WTC11 (cell line): ENCODE data around the gene PHKA2.

Experiments
- CREM ChIP-seq: sonication (generic); formaldehyde crosslinking; IDR thresholded peaks from 2 replicates; pipeline ENCODE4 v1.8.1; 2022; ENCODE audit warnings: mild to moderate bottlenecking, missing genetic modification reagents, moderate library complexity
- GABPB1 ChIP-seq: sonication (generic); formaldehyde crosslinking; IDR thresholded peaks from 2 replicates; pipeline ENCODE4 v1.8.1; 2023; ENCODE audit warnings: mild to moderate bottlenecking, missing genetic modification reagents
- JAZF1 ChIP-seq: fragments of 250-450 bp; sonication (Bioruptor Pico); IDR thresholded peaks from 2 replicates; pipeline ENCODE4 v1.9.0; 2021; ENCODE audit warnings: moderate library complexity, mild to moderate bottlenecking, inconsistent platforms
- NFYB ChIP-seq: sonication (generic); formaldehyde crosslinking; conservative IDR thresholded peaks from 2 replicates; pipeline ENCODE4 v1.8.0; 2022; ENCODE audit warnings: low read depth, missing genetic modification reagents
- ZNF232 ChIP-seq: sonication (generic); formaldehyde crosslinking; IDR thresholded peaks from 2 replicates; pipeline ENCODE4 v1.8.0; 2022; ENCODE audit warnings: mild to moderate bottlenecking, missing genetic modification reagents
- TF ChIP-seq, protein P1 (sequence below): fragments of 200-600 bp; IDR thresholded peaks from 2 replicates; pipeline ENCODE4 v1.8.0; 2022; ENCODE audit warnings: antibody characterized with exemption
- TF ChIP-seq, protein P2 (sequence below): sonication (generic); formaldehyde crosslinking; IDR thresholded peaks from 2 replicates; pipeline ENCODE4 v1.8.0; 2023; ENCODE audit warnings: mild to moderate bottlenecking, missing genetic modification reagents
- TF ChIP-seq, protein P3 (sequence below): sonication (generic); formaldehyde crosslinking; IDR thresholded peaks from 2 replicates; pipeline ENCODE4 v1.8.0; 2022; ENCODE audit warnings: mild to moderate bottlenecking, missing genetic modification reagents
- TF ChIP-seq, protein P4 (sequence below): sonication (generic); formaldehyde crosslinking; IDR thresholded peaks from 2 replicates; pipeline ENCODE4 v1.8.1; 2022; ENCODE audit warnings: mild to moderate bottlenecking, moderate library complexity, missing genetic modification reagents
- TF ChIP-seq, protein P5 (sequence below): sonication (generic); formaldehyde crosslinking; IDR thresholded peaks from 2 replicates; pipeline ENCODE4 v1.8.1; 2022; ENCODE audit warnings: low read depth, missing genetic modification reagents, borderline replicate concordance

DNA sequence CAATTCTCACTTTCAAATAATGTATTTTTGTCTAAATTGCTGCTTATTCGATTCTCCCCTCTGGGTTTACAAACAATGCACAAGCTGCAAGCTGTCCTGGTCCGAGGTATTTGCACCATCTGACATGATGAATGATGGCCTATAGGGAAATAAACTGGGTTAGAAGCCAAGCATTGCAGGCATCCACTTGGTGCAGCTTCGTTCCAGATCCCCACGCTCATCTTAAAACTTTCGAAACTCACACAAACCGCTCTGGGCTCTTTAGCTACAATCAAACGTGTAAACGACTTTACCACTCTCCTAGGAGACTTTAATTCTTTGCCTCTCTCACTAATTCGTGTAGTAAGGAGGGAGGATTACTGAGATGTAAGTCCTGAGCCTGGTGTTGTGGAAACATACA lies 19.0 kb downstream of the PHKA2 start:
- TF ChIP-seq, protein P1, sequence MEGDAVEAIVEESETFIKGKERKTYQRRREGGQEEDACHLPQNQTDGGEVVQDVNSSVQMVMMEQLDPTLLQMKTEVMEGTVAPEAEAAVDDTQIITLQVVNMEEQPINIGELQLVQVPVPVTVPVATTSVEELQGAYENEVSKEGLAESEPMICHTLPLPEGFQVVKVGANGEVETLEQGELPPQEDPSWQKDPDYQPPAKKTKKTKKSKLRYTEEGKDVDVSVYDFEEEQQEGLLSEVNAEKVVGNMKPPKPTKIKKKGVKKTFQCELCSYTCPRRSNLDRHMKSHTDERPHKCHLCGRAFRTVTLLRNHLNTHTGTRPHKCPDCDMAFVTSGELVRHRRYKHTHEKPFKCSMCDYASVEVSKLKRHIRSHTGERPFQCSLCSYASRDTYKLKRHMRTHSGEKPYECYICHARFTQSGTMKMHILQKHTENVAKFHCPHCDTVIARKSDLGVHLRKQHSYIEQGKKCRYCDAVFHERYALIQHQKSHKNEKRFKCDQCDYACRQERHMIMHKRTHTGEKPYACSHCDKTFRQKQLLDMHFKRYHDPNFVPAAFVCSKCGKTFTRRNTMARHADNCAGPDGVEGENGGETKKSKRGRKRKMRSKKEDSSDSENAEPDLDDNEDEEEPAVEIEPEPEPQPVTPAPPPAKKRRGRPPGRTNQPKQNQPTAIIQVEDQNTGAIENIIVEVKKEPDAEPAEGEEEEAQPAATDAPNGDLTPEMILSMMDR = no peak
- TF ChIP-seq, protein P2, sequence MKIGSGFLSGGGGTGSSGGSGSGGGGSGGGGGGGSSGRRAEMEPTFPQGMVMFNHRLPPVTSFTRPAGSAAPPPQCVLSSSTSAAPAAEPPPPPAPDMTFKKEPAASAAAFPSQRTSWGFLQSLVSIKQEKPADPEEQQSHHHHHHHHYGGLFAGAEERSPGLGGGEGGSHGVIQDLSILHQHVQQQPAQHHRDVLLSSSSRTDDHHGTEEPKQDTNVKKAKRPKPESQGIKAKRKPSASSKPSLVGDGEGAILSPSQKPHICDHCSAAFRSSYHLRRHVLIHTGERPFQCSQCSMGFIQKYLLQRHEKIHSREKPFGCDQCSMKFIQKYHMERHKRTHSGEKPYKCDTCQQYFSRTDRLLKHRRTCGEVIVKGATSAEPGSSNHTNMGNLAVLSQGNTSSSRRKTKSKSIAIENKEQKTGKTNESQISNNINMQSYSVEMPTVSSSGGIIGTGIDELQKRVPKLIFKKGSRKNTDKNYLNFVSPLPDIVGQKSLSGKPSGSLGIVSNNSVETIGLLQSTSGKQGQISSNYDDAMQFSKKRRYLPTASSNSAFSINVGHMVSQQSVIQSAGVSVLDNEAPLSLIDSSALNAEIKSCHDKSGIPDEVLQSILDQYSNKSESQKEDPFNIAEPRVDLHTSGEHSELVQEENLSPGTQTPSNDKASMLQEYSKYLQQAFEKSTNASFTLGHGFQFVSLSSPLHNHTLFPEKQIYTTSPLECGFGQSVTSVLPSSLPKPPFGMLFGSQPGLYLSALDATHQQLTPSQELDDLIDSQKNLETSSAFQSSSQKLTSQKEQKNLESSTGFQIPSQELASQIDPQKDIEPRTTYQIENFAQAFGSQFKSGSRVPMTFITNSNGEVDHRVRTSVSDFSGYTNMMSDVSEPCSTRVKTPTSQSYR (CRISPR knock-in tag) = no peak
- TF ChIP-seq NFYB (CRISPR knock-in tag) (no peak), ZNF232 (CRISPR knock-in tag) (no peak), CREM (CRISPR knock-in tag) (no peak), GABPB1 (CRISPR knock-in tag) (no peak), JAZF1 (CRISPR knock-in tag) (no peak)
- TF ChIP-seq, protein P3, sequence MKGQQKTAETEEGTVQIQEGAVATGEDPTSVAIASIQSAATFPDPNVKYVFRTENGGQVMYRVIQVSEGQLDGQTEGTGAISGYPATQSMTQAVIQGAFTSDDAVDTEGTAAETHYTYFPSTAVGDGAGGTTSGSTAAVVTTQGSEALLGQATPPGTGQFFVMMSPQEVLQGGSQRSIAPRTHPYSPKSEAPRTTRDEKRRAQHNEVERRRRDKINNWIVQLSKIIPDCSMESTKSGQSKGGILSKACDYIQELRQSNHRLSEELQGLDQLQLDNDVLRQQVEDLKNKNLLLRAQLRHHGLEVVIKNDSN (CRISPR knock-in tag) = no peak
- TF ChIP-seq, protein P4, sequence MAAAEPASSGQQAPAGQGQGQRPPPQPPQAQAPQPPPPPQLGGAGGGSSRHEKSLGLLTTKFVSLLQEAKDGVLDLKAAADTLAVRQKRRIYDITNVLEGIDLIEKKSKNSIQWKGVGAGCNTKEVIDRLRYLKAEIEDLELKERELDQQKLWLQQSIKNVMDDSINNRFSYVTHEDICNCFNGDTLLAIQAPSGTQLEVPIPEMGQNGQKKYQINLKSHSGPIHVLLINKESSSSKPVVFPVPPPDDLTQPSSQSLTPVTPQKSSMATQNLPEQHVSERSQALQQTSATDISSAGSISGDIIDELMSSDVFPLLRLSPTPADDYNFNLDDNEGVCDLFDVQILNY (CRISPR knock-in tag) = no peak
- TF ChIP-seq, protein P5, sequence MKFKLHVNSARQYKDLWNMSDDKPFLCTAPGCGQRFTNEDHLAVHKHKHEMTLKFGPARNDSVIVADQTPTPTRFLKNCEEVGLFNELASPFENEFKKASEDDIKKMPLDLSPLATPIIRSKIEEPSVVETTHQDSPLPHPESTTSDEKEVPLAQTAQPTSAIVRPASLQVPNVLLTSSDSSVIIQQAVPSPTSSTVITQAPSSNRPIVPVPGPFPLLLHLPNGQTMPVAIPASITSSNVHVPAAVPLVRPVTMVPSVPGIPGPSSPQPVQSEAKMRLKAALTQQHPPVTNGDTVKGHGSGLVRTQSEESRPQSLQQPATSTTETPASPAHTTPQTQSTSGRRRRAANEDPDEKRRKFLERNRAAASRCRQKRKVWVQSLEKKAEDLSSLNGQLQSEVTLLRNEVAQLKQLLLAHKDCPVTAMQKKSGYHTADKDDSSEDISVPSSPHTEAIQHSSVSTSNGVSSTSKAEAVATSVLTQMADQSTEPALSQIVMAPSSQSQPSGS (CRISPR knock-in tag) = no peak
